Endothelial cell of umbilical vein (primary cell): ENCODE results near the gene DNAJC22.

Experiments used
- EZH2 ChIP-seq: IDR thresholded peaks from 2 replicates; pipeline ENCODE4 v1.6.1; 2012; ENCODE audit warnings: borderline replicate concordance, low read depth, mild to moderate bottlenecking, moderate library complexity, low read length, inconsistent platforms; ENCODE audit not compliant: severe bottlenecking
- TF ChIP-seq, protein P1 (sequence below), 2 donors: IDR thresholded peaks; 1 replicate in 1 of 2; 2 replicates in 1 of 2; pipeline ENCODE4 v1.5.1; 2011; ENCODE audit warnings: low read length in 2 of 2, mild to moderate bottlenecking in 2 of 2, moderate library complexity in 2 of 2, control low read depth in 1 of 2, inconsistent platforms in 1 of 2, low read depth in 1 of 2; ENCODE audit not compliant: insufficient read depth in 1 of 2; ENCODE audit errors: extremely low read depth in 1 of 2

DNA sequence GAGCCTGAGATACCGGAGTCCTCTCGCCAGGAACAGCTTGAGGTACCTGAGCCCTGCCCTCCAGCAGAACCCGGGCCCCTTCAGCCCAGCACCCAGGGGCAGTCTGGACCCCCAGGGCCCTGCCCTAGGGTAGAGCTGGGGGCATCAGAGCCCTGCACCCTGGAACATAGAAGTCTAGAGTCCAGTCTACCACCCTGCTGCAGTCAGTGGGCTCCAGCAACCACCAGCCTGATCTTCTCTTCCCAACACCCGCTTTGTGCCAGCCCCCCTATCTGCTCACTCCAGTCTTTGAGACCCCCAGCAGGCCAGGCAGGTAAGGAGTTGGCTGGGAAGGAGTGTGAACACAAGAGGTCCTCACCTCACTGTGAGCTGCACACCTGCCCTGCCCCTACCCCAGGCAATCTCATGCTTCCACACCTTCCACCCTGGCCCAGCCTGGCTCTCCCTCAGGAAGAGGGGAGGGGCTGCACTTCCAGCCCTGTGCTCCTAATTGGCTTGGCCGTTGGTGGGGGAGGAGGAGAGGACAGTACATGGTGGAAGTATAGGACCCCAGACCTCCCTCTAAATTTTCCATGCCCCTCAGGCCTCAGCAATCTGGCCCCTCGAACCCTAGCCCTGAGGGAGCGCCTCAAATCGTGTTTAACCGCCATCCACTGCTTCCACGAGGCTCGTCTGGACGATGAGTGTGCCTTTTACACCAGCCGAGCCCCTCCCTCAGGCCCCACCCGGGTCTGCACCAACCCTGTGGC is 15.9 kb upstream of the DNAJC22 start:
- TF ChIP-seq, protein P1, sequence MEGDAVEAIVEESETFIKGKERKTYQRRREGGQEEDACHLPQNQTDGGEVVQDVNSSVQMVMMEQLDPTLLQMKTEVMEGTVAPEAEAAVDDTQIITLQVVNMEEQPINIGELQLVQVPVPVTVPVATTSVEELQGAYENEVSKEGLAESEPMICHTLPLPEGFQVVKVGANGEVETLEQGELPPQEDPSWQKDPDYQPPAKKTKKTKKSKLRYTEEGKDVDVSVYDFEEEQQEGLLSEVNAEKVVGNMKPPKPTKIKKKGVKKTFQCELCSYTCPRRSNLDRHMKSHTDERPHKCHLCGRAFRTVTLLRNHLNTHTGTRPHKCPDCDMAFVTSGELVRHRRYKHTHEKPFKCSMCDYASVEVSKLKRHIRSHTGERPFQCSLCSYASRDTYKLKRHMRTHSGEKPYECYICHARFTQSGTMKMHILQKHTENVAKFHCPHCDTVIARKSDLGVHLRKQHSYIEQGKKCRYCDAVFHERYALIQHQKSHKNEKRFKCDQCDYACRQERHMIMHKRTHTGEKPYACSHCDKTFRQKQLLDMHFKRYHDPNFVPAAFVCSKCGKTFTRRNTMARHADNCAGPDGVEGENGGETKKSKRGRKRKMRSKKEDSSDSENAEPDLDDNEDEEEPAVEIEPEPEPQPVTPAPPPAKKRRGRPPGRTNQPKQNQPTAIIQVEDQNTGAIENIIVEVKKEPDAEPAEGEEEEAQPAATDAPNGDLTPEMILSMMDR (IDR thresholded peaks at IDR 0.05; ENCODE audit: extremely low read depth in 1 of 2, insufficient read depth in 1 of 2, low read depth in 1 of 2, low read length in 2 of 2) = no peak
- no peak for TF ChIP-seq EZH2
